Posterior vena cava (tissue), 2 donors: ENCODE measurements around the gene CERK. TPM values are rescaled to one million over a fixed set of nuclear protein-coding genes. Genes with fewer than 3 reads are reported as not detected.

Experiments used
- DNase-seq: peaks from one replicate; pipeline ENCODE4 v3.0.0-alpha.2; 2020; ENCODE audit warnings: low spot score
- intact Hi-C, 2 donors: fragments of 100-400 bp; cut with DNase I; formaldehyde crosslinking; loops; one replicate each; pipeline versions ENCODE4 v1.14.1 to v1.14.2; 2022 to 2023
- total RNA-seq, 2 donors: library from RNA; stranded (reverse); fragmentation: NEBNext Ultra II Directional; extraction: Animal tissue kit (Norgen Biotek cat#: 25700); gene quantifications; one replicate each; pipeline ENCODE4 v1.2.1, GENCODE V29; 2021
- donor health status: DM: yes; HTN: yes; CAD: no.
- donor health status: DM: yes; HTN: yes; CAD: no.

Gene CERK
- total RNA-seq, 2 donors from 2014 or later: 25.4 to 36.4 TPM

DNA sequence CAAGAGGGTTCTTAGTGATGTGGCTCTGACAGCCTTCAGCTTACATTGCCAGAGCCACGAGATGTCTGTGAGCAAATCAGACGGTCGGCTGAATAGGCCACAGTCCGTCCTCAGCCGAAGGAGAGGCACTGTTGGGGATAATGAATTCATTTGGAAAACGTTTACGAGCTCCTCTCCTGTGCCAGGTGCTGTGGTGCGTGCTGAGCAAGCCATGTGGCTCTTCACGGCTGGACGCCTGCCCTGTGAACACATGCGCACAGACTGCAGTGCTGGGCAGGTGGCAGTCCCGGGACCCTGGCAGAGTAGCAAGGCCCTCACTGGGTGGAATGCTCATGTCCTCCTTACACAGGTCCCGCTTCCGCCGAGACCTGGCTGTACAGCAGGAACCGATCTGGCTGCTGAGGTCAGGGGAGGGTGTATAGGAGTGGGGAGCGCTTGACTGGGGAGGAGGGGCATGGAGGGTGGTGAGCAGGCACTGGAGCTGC is 31.2 kb upstream of the CERK start:
- intact Hi-C loops: no loop called here
- no peak for DNase-seq

DNA sequence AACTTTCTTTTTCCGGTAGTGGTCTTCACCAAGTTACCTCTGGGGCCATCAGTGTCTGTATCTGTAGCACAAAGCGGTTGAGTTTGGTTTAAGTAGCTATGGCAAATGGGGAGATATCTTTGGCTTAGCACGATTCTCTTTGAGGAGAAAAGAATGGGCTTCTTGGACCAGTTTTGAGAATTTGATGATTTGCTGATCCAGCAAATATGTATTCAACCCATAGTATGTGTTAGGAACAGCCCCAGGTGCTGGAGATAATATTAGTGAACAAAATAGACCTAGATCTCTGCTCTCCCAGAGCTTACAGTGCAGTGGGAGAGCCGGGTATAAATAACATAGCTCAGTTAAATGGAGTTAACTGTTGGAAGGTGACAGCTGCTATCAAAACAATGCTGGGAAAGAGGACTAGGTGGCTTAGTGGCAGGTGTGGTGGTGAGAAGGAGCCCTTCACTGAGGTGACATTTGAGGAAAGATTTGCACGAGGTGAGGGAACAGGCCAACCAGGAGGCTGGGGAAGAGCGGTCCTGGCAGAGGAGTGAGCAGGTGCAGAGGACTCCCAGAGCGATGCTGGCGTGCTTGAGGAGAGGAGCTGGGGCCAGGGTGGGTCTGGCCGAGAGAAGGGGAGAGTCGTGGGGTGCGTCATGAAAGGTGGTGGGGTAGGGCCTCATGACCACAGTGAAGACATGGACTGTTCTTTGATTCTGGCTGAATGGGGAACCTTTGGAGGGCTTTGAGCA is 29.4 kb upstream of the CERK start:
- no peak for DNase-seq
- intact Hi-C loops: no loop called here

DNA sequence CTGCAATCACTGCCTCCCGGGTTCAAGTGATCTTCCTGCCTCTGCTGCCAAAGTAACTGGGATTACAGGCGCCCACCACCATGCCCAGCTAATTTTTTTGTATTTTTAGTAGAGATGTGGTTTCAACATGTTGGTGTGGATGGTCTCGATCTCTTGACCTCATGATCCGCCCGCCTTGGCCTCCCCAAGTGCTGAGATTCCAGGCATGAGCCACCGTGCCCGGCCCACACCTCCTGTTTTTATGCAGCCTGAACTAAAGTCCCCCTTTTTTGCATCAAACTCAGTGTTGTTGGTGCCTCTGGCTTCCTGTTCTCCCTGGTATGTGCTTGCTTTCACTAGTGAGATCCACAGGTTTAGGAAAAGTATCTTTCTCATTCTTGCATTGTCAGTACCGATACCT is 28.6 kb upstream of the CERK start:
- intact Hi-C loops: no loop called here
- peak; percentile 53 for DNase-seq

DNA sequence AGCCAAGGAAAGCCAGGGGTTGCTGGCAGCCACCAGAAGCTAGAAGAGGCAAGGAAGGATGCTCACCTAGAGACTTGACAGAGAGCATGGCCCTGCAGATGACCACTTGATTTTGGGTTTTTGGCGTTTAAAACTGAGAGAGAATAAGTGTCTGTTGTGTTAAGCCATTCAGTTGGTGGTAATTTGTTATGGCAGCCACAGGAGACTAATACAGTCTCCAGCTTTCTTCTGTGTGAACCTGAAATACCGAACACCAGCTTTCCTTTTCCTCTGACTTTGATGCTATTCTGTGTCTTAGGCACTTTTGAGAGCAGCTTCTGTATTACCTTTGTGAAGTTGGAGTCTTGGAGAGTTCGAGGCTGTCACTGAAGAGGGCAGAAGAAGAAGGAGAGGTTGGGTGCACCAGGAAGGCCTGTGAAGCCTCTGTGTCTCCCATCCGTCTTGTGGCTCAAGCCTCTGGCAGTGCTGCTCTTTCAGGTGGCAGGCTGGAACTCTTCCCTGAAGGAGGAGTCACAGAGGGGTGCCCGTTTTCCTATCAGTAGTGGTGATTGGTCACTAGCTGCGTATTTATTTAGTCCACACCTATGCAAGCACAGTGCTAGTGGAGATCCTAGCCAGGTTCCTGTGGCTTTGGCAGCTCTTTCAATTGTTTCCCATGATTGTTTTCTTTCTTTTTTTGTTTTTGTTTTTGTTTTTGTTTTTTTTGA is 26.9 kb upstream of the CERK start:
- DNase-seq: peak; percentile 38
- intact Hi-C loops: no loop called here

DNA sequence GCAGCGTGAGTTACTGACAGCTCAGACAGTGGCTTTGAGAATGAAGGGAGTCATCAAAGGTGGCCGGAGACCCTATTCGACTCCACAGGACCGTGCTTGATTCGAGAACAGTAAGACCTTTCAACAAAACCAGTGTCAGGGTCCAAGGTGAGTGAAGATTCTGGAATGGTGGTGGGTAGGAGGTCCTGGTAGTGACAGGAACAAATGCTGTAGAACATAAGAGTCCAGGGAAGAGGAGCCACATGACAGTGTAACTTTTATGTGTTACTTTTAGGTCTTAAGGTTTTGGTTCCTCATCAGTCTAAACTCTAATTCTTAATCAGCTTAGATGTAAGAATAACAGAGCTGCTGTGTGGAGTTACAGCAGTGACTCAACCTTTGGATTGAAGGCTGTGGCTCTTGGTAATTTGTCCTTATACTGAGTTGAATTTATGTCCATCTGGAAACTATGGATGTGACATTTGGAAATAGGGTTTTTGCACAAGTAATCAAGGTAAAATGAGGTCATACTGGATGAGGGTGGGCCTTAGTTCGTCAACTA is 26.2 kb upstream of the CERK start:
- no peak for DNase-seq
- intact Hi-C loops: no loop called here

DNA sequence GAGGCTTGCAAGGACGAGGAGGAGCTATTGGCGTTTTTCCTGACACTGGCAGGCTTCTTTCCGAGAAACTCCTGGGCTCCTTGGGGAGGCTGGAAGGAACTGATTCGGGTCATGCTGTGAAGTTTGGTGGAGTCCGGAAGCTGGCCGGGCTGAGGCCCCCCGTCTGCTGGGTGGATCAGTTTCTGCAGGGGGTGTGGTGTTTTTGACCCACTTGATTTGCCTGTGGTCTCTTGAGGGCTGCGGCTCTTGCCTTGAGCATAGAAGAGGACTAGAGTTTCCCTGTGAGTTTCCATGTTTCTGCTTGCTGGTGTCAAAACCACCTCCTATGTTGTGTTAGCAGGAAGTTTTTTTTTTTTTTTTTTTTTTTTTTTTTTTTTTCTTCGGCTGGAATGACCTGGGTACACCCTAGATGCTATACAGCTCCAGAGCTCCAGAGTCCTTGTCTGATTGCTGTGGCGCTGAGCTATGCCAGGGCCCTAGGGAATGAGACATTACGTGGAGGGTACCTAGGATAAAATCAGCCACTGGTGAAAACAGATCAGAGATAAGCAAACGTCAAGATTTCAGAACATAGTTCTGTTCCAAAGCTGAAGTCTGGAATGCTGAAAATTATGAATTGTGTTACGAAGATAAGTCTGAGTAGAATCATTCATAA is 25.1 kb upstream of the CERK start:
- DNase-seq: no peak
- intact Hi-C loops: no loop called here

DNA sequence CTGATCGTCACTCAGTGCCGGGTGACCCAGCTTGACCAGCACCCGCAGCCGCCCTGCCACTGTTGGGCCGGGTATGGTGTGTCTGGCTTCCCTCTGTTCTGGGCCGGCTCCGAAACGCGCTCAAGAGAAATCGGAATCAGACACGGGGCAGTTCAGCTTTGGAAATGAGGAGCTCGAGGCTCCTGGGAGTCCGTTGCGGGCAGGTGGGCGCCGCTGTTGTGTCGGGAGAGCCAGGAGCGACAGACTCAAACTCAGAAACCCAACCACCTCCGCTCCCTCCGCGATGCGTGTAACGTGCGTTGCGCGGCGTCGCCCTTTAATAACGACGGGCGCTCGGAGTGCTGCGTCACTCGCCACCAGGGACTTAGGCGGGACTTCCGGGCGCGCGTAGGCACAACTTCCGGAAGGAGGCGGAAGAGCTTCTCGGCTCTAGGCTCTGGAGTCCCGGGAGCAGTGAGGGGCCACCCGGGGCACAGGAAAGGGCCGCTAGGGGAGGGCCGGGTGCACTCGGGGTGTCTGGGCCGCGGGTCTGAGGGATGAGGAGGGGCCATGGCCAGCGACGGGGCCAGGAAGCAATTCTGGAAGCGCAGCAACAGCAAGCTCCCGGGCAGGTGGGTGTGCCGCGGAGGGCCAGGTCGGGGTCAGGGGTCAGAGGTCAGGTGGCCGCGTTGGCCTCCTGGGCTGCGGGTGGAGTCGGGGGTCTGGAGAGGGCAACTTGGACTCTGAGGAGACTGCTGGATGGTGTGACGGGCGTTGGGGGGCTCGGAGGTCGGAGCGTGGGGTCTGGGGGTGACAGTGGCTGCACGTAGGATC is 24.4 kb upstream of the CERK start, which contains the start of gene TBC1D22A:
TSS of gene TBC1D22A (plus strand) at position 413 of the 813 bp plus-strand sequence. CDS start at position 550, 137 bp downstream.
- peak; percentile 98 for DNase-seq
- intact Hi-C loops: no loop called here

DNA sequence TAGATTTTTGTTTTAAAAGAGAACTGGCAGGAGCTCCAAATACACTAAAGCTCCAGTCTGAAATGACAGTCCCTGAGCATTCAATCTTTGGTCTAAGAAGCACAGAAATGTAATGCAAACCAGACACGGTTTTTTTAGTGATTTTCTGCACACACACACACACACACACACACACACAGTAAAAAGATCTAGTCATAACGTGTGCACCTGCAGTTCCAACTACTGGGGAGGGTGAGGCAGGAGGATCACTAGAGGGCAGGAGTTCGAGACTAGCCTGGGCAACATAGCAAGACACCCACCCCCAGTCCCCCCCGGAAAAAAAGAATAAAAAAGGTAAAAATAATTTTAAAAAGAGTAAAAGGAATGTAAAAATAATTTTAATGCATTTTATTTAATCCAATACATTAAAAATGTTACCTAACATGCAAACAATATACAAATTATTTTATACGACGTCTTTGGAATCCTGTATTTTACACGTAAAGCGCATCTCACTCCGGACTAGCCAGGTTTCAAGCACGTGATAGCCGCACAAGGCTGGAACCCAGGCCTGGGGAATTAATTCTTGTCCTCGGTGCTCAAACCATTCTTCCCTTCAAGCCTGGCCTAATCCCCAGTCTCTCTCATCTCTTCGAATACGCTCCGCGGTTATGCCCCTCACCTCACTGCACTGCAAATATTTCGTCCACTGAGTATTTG is 23.6 kb upstream of the CERK start:
- intact Hi-C loops: no loop called here

DNA sequence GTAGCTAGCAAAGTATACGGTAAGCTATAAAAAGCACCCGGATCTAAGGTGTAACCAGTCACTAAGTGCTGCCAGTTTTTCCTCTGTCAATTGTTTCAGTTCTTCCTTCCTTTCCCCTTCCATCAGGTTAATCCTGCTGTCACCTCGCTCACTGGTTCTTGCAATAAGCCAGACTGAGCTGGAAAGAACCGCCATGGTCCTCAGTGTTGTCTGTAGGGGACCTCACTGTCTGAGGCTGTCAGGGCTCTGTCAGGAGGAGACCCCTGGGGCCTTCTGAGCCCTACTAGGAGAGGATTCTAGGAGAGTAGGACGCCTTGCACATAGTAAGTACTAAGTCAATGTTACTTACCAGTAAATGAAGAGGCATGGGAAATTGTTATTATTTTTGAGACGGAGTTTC is 23.0 kb upstream of the CERK start:
- intact Hi-C loops: no loop called here
- peak; percentile 32 for DNase-seq

More for the DNA sequence above, 23.6 kb upstream of the CERK start:
- DNase-seq: peak; percentile 74

DNA sequence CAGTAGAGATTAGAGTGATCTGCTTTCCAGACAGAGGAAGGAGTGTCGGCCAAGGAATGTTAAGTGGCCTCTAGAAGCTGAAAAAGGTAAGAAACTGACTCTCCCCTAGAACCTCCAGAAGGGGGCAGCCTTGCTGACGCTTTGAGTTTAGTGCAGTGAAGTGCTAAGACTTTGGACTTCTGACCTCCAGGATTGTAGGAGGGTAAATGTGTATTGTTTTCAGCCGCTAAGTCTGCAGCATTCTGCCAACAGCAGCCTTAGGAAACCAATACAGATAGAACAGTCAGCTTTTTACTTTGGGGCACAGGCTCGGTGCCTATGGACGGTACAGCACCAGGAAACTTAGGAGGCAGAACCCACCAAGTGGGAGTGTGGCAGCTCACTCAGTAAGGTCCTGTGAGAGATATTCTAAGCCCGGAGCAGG is 20.8 kb upstream of the CERK start:
- DNase-seq: peak; percentile 62
- intact Hi-C loops: no loop called here

DNA sequence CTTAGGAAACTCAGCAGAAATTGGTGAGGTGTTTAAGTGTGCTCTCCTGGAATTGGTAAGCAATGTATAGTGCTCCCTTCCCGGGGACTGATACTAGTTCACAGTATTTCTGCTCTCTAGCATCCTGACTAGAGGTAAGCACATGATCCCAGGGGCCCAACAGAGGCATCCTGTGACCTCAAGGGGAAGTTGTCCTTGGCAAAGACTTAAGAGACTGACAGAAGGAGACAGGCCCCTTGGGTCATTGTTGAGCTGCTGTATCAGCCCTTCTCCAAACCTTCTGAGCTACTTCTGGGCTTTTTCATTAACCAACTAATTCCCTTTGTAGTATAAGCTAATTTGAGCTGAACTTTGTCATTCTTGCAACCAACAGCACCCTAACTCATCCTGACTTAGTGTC is 20.1 kb upstream of the CERK start:
- DNase-seq: no peak
- intact Hi-C loops: no loop called here

DNA sequence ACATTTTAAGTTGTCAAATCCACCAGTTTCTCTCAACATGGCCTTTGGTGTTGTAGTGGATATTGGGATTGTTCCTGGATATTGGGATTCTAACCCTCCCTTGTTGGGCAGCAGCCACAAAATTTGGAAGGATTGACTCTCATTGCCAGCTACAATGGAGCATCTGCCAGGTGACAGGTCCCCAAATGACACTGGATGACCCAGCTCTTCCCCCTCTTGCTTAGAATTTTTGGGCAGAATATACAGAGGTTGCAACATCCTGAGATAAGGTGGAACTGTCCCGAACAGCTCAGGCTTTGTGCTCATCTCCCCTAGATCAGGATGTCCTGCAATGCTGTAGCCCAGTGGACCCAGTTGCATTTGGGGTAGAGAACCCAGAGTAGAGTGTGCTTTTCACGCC is 19.1 kb upstream of the CERK start:
- intact Hi-C loops: no loop called here
- no peak for DNase-seq

DNA sequence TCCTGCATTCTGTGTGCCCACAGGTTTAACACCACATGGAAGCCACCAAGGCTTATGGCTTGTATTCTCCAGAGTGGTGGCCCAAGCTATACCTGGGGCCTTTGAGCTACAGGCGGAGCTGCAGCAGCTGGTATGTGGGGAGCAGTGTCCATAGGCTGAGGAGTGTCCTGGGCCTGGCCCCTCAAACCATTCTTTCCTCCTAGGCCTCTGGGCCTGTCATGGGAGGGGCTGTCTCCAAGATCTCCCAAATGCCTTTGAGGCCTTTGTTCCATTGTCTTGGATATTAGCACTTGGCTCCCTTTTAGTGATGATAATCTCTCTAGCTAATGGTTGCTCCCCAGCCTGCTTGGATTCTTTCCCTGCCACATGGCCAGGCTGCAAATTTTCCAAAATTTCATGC is 18.0 kb upstream of the CERK start:
- DNase-seq: no peak
- intact Hi-C loops: no loop called here

DNA sequence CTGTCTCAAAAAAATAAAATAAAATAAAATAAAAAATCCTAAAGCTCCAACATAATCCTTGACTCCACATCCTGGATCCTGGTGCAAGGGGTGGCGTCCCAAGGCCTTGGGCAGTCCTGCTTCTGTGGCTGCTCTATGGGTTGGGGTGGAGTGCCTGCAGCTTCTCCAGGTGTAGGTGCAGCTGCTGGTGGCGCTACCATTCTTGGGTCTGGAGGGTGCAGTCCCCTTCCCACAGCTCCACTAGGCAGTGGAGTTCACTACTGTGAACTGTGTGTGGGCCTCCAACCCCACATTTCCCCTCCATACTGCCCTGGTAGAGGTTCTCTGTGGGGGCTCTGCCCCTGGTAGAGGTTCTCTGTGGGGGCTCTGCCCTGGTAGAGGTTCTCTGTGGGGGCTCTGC is 17.5 kb upstream of the CERK start:
- no peak for DNase-seq
- intact Hi-C loops: no loop called here

DNA sequence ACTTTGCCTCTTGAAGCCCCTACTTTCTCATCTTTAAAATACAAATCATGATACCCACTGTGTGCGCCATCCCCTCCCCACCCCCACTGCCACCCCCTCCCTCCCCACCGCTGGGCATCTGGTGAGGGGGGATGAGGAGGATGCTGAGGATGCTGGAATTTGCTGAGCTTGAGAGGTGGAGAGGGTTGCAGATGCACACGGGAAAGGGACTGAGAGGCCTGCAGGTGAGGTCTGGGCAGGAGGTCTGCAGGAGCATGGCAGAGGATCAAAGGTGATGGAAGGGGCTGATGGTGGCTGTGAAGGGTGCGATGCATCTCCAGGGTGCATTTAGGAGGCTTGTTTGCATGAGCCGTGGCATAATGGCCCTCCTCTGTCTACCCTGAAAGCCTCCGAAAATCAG is 16.8 kb upstream of the CERK start:
- intact Hi-C loops: no loop called here

DNA sequence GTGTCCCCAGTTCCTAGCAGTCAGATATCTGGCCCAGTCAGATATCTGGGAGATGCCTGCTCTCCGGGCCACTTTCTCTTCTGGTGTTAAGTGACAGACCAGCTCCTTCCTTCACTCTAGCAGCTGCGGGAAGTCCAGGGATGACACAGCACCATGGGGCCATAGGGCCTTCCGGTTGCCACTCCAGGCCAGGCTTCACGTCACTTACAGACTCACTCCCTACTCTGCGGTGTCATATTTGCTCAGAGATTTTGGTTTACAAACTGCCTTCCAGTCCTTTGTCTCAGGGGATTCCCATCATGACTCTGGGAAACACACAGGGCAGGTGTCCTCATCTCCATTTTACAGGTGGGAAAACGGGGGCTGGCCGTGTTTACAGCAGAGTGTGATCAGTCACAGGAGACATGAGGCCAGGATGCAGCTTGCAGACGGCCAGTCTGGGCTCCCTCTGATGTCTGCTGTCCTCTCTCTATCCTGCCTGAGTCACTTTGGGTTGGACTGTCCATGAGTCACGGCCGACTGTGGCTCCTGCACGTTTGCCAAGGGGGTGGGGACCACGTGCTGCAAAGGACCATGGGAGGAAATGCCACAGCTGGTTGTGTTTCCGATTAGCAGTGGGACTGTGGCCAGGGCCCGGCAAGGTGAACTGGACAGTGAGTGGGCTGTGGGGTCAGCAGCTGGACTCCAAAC is 16.2 kb upstream of the CERK start:
- peak; percentile 99 for DNase-seq
- intact Hi-C loops: no loop called here

More for the DNA sequence above, 16.8 kb upstream of the CERK start:
- no peak for DNase-seq

DNA sequence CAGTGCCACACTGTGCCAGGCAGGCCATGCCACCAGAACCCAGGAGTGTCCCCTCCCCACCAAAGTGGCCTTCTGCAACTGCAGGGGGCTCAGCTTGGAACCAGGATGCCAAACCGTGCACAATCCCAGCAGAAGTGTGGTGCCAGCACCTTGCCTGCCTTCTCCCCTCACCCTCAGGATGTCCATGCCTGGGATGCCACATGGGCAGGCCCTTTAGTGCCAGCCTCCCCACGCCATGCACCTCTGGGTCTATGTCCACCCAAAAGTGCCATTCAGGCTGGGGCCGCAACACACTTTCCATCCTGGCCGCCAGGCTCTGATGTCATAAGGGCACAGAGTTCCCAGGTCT is 15.7 kb upstream of the CERK start:
- no peak for DNase-seq
- intact Hi-C loops: no loop called here

DNA sequence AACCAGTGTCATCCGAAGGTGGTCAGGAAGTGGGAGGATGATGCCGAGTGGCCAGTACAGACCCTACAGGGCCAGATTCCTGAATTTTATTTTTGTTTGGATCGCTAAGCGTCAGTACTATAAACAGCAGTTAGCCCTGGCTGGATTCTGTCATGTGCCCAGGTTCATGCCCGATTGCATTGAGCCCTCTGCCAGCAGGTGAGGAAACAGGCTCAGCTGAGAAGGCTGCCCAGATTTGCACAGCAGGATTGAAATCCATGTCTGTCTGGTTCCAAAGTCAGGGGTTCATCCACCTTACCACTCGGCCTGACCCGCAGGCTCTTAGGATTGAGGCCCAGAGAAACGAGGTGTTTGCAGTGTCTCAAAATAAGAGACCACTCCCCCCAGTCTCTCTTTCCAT is 15.3 kb upstream of the CERK start:
- no peak for DNase-seq
- intact Hi-C loops: no loop called here
